Liver (tissue), 9 donors: ENCODE data around the gene DICER1. TPM values are rescaled to one million over a fixed set of nuclear protein-coding genes. Genes with fewer than 3 reads are reported as not detected.

Experiments
- DNase-seq: peaks from one replicate; pipeline ENCODE4 v3.0.0-alpha.2; 2017; ENCODE audit warnings: low spot score
- H3K27ac ChIP-seq, 2 donors: one replicate each; pipeline ENCODE4 v1.7.0; 2013; ENCODE audit warnings: inconsistent platforms in 2 of 2, low read length in 2 of 2, control low read depth in 1 of 2, low read depth in 1 of 2, mild to moderate bottlenecking in 1 of 2
- H3K27me3 ChIP-seq, 4 donors: one replicate each; pipeline versions ENCODE4 v1.6.1 to v1.7.0; 2013; ENCODE audit warnings: low read length in 3 of 4, inconsistent platforms in 1 of 4, mild to moderate bottlenecking in 1 of 4, moderate library complexity in 1 of 4; ENCODE audit not compliant: control insufficient read depth in 4 of 4, insufficient read depth in 4 of 4
- H3K36me3 ChIP-seq, 4 donors: one replicate each; pipeline versions ENCODE4 v1.6.1 to v1.7.0; 2013; ENCODE audit warnings: low read length in 3 of 4, mild to moderate bottlenecking in 3 of 4, low read depth in 1 of 4, moderate library complexity in 1 of 4; ENCODE audit not compliant: control insufficient read depth in 4 of 4, insufficient read depth in 3 of 4
- H3K4me1 ChIP-seq, 4 donors: one replicate each; pipeline versions ENCODE4 v1.6.1 to v1.7.0; 2013; ENCODE audit warnings: low read length in 3 of 4, mild to moderate bottlenecking in 3 of 4, moderate library complexity in 1 of 4; ENCODE audit not compliant: control insufficient read depth in 4 of 4, insufficient read depth in 4 of 4
- H3K4me3 ChIP-seq, 3 donors: one replicate each; pipeline versions ENCODE4 v1.6.1 to v1.7.0; 2013; ENCODE audit warnings: low read length in 3 of 3, control low read depth in 1 of 3, low read depth in 1 of 3, mild to moderate bottlenecking in 1 of 3
- H3K9ac ChIP-seq, 2 donors: one replicate each; pipeline ENCODE4 v1.7.0; 2013; ENCODE audit warnings: low read length in 2 of 2, mild to moderate bottlenecking in 2 of 2, moderate library complexity in 2 of 2, control low read depth in 1 of 2, low read depth in 1 of 2
- H3K9me3 ChIP-seq, 4 donors: one replicate each; pipeline versions ENCODE4 v1.6.1 to v1.7.0; 2013; ENCODE audit warnings: low read length in 3 of 4; ENCODE audit not compliant: control insufficient read depth in 4 of 4
- ATF3 ChIP-seq: IDR thresholded peaks from 2 replicates; pipeline ENCODE4 v1.6.1; 2016; ENCODE audit warnings: antibody characterized with exemption
- EGR1 ChIP-seq, 2 donors: IDR thresholded peaks; 2 replicates each; pipeline ENCODE4 v1.6.1; 2016 to 2018; ENCODE audit warnings: antibody characterized with exemption in 2 of 2, low read depth in 2 of 2
- FOXA1 ChIP-seq: IDR thresholded peaks from 2 replicates; pipeline ENCODE4 v1.6.1; 2016; ENCODE audit warnings: antibody characterized with exemption
- GABPA ChIP-seq, 2 donors: IDR thresholded peaks in 1 of 2; conservative IDR thresholded peaks in 1 of 2; 2 replicates each; pipeline ENCODE4 v1.6.1; 2016; ENCODE audit warnings: antibody characterized with exemption in 2 of 2, mild to moderate bottlenecking in 1 of 2, moderate library complexity in 1 of 2
- HNF4A ChIP-seq, 2 donors: conservative IDR thresholded peaks; 2 replicates each; pipeline ENCODE4 v1.6.1; 2016; ENCODE audit warnings: antibody characterized with exemption in 2 of 2, mild to moderate bottlenecking in 2 of 2
- JUND ChIP-seq, 2 donors: IDR thresholded peaks; 2 replicates each; pipeline ENCODE4 v1.6.1; 2016; ENCODE audit warnings: antibody characterized with exemption in 2 of 2
- MAX ChIP-seq: IDR thresholded peaks from 2 replicates; pipeline ENCODE4 v1.6.1; 2016; ENCODE audit warnings: antibody characterized with exemption
- NR2F2 ChIP-seq: IDR thresholded peaks from 2 replicates; pipeline ENCODE4 v1.6.1; 2016; ENCODE audit warnings: antibody characterized with exemption
- RAD21 ChIP-seq, 2 donors: IDR thresholded peaks; 2 replicates each; pipeline ENCODE4 v1.6.1; 2016; ENCODE audit warnings: antibody characterized with exemption in 2 of 2, mild to moderate bottlenecking in 2 of 2
- RXRA ChIP-seq, 2 donors: IDR thresholded peaks; 2 replicates each; pipeline ENCODE4 v1.6.1; 2017 to 2018; ENCODE audit warnings: antibody characterized with exemption in 2 of 2, mild to moderate bottlenecking in 1 of 2
- SP1 ChIP-seq: IDR thresholded peaks from 2 replicates; pipeline ENCODE4 v1.6.1; 2018; ENCODE audit warnings: antibody characterized with exemption, mild to moderate bottlenecking
- TAF1 ChIP-seq: conservative IDR thresholded peaks from 2 replicates; pipeline ENCODE4 v1.6.1; 2016; ENCODE audit warnings: antibody characterized with exemption, mild to moderate bottlenecking
- YY1 ChIP-seq: IDR thresholded peaks from 2 replicates; pipeline ENCODE4 v1.6.1; 2016; ENCODE audit warnings: antibody characterized with exemption, mild to moderate bottlenecking
- WGBS: extraction: QIAGEN DNeasy Blood & Tissue Kit; methylation state at CpG from one replicate; pipeline ENCODE4 v1.1.7; 2013; 5-methylcytosine and 5-hydroxymethylcytosine counted together
- polyA plus RNA-seq, 2 donors: library from polyadenylated mRNA; stranded (reverse) in 1 of 2; unstranded in 1 of 2; fragments of 200-250 nt in 1 of 2; fragments of >200 nt in 1 of 2; fragmentation: Nextera tagmentation in 1 of 2; extraction: Ambion mirVana in 1 of 2; gene quantifications; one replicate each; pipeline versions ENCODE4 v1.2.1 to v1.2.3, GENCODE V29; 2013 to 2015
- total RNA-seq, 2 donors: library from RNA; depleted of rRNA; stranded (reverse); fragments of >200 nt; gene quantifications; one replicate each; pipeline ENCODE4 v1.2.3, GENCODE V29; 2014
- TF ChIP-seq, protein P1 (sequence below): IDR thresholded peaks from 2 replicates; pipeline ENCODE4 v1.6.1; 2016; ENCODE audit warnings: antibody characterized with exemption
- TF ChIP-seq, protein P2 (sequence below): fragments of 150-350 bp; IDR thresholded peaks from 2 replicates; pipeline ENCODE4 v1.5.1; 2017; ENCODE audit warnings: improper control_type of control experiment, low read depth, low read length; ENCODE audit not compliant: missing input control
- TF ChIP-seq, protein P3 (sequence below): IDR thresholded peaks from 2 replicates; pipeline ENCODE4 v1.6.1; 2016; ENCODE audit warnings: antibody characterized with exemption, mild to moderate bottlenecking
- donor health status: healthy.
- donor health status: healthy.
- donor health status: healthy.
- donor health status: healthy.
- donor health status: healthy.

Gene DICER1
- total and polyA plus RNA-seq, 4 donors: 7.5 to 43.6 (median 20.3) TPM

- DNase-seq: no peak
- TF ChIP-seq TAF1: no peak
- TF ChIP-seq NR2F2: no peak
- TF ChIP-seq HNF4A (conservative IDR thresholded peaks at IDR 0.05): no peak
- TF ChIP-seq YY1: no peak
- TF ChIP-seq ATF3: no peak
- TF ChIP-seq RXRA (IDR thresholded peaks at IDR 0.05): no peak
- no peak for TF ChIP-seq MAX
- TF ChIP-seq EGR1 (IDR thresholded peaks at IDR 0.05; ENCODE audit: low read depth in 2 of 2): no peak
- TF ChIP-seq SP1: no peak
- TF ChIP-seq, protein P1, sequence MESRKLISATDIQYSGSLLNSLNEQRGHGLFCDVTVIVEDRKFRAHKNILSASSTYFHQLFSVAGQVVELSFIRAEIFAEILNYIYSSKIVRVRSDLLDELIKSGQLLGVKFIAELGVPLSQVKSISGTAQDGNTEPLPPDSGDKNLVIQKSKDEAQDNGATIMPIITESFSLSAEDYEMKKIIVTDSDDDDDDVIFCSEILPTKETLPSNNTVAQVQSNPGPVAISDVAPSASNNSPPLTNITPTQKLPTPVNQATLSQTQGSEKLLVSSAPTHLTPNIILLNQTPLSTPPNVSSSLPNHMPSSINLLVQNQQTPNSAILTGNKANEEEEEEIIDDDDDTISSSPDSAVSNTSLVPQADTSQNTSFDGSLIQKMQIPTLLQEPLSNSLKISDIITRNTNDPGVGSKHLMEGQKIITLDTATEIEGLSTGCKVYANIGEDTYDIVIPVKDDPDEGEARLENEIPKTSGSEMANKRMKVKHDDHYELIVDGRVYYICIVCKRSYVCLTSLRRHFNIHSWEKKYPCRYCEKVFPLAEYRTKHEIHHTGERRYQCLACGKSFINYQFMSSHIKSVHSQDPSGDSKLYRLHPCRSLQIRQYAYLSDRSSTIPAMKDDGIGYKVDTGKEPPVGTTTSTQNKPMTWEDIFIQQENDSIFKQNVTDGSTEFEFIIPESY: no peak
- no peak for TF ChIP-seq JUND (IDR thresholded peaks at IDR 0.05)
- no peak for TF ChIP-seq RAD21 (IDR thresholded peaks at IDR 0.05)
- no peak for TF ChIP-seq GABPA (IDR thresholded peaks at IDR 0.05 in 1 of 2, conservative IDR thresholded peaks at IDR 0.05 in 1 of 2)
- H3K4me1 ChIP-seq: peaks cover 0 to 5% (median 0%) of the 10 kb centered on the region in 4 donors
- no peak overlapping the region for H3K9ac ChIP-seq
- H3K4me3 ChIP-seq: no peak overlapping the region
- 98% methylated on average over 5 of the region's 5 CpGs for WGBS
- H3K27ac ChIP-seq: no peak overlapping the region
- H3K36me3 ChIP-seq: peaks cover 12 to 61% (median 49%) of the 10 kb centered on the region in 4 donors
- no peaks in the 10 kb centered on the region for H3K27me3 ChIP-seq
- H3K9me3 ChIP-seq: no peaks in the 10 kb centered on the region
These were observed 52.4 kb downstream of the DICER1 start for GRCh38 chr14:95104911-95105310.

GRCh38 chr14:95102680-95103044 lies 54.7 kb downstream of the DICER1 start:
- TF ChIP-seq HNF4A (conservative IDR thresholded peaks at IDR 0.05) (no peak), FOXA1 (no peak), RAD21 (IDR thresholded peaks at IDR 0.05) (no peak), MAX (no peak), NR2F2 (no peak), TAF1 (no peak), ATF3 (no peak), SP1 (no peak), GABPA (IDR thresholded peaks at IDR 0.05 in 1 of 2, conservative IDR thresholded peaks at IDR 0.05 in 1 of 2) (no peak)
- TF ChIP-seq, protein P2, sequence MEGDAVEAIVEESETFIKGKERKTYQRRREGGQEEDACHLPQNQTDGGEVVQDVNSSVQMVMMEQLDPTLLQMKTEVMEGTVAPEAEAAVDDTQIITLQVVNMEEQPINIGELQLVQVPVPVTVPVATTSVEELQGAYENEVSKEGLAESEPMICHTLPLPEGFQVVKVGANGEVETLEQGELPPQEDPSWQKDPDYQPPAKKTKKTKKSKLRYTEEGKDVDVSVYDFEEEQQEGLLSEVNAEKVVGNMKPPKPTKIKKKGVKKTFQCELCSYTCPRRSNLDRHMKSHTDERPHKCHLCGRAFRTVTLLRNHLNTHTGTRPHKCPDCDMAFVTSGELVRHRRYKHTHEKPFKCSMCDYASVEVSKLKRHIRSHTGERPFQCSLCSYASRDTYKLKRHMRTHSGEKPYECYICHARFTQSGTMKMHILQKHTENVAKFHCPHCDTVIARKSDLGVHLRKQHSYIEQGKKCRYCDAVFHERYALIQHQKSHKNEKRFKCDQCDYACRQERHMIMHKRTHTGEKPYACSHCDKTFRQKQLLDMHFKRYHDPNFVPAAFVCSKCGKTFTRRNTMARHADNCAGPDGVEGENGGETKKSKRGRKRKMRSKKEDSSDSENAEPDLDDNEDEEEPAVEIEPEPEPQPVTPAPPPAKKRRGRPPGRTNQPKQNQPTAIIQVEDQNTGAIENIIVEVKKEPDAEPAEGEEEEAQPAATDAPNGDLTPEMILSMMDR: no peak
- TF ChIP-seq, protein P3, sequence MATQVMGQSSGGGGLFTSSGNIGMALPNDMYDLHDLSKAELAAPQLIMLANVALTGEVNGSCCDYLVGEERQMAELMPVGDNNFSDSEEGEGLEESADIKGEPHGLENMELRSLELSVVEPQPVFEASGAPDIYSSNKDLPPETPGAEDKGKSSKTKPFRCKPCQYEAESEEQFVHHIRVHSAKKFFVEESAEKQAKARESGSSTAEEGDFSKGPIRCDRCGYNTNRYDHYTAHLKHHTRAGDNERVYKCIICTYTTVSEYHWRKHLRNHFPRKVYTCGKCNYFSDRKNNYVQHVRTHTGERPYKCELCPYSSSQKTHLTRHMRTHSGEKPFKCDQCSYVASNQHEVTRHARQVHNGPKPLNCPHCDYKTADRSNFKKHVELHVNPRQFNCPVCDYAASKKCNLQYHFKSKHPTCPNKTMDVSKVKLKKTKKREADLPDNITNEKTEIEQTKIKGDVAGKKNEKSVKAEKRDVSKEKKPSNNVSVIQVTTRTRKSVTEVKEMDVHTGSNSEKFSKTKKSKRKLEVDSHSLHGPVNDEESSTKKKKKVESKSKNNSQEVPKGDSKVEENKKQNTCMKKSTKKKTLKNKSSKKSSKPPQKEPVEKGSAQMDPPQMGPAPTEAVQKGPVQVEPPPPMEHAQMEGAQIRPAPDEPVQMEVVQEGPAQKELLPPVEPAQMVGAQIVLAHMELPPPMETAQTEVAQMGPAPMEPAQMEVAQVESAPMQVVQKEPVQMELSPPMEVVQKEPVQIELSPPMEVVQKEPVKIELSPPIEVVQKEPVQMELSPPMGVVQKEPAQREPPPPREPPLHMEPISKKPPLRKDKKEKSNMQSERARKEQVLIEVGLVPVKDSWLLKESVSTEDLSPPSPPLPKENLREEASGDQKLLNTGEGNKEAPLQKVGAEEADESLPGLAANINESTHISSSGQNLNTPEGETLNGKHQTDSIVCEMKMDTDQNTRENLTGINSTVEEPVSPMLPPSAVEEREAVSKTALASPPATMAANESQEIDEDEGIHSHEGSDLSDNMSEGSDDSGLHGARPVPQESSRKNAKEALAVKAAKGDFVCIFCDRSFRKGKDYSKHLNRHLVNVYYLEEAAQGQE: no peak
- WGBS: 93% methylated on average over 5 of the region's 5 CpGs
- no peak overlapping the region for H3K4me3 ChIP-seq
- no peak overlapping the region for H3K9ac ChIP-seq
- H3K27me3 ChIP-seq: no peaks in the 10 kb centered on the region
- no peak overlapping the region for H3K27ac ChIP-seq
- no peak for DNase-seq
- peaks cover 0 to 5% (median 0%) of the 10 kb centered on the region in 4 donors for H3K4me1 ChIP-seq
- no peaks in the 10 kb centered on the region for H3K9me3 ChIP-seq
- H3K36me3 ChIP-seq: peaks cover 10 to 46% (median 38%) of the 10 kb centered on the region in 4 donors
